GM12801 (cell line): ENCODE measurements around the gene TCOF1.

Source experiments
- TF ChIP-seq, protein P1 (sequence below): IDR thresholded peaks from one replicate; pipeline ENCODE4 v1.5.1; 2011; ENCODE audit warnings: control low read depth; ENCODE audit not compliant: insufficient read length; ENCODE audit errors: extremely low read depth

The TCOF1 gene

GRCh38 chr5:150357326-150358260 is at the start of gene TCOF1:
Gene TCOF1, plus strand, starts transcription at chr5:150357697. Its CDS starts 50 bp downstream, at chr5:150357747.
- TF ChIP-seq, protein P1, sequence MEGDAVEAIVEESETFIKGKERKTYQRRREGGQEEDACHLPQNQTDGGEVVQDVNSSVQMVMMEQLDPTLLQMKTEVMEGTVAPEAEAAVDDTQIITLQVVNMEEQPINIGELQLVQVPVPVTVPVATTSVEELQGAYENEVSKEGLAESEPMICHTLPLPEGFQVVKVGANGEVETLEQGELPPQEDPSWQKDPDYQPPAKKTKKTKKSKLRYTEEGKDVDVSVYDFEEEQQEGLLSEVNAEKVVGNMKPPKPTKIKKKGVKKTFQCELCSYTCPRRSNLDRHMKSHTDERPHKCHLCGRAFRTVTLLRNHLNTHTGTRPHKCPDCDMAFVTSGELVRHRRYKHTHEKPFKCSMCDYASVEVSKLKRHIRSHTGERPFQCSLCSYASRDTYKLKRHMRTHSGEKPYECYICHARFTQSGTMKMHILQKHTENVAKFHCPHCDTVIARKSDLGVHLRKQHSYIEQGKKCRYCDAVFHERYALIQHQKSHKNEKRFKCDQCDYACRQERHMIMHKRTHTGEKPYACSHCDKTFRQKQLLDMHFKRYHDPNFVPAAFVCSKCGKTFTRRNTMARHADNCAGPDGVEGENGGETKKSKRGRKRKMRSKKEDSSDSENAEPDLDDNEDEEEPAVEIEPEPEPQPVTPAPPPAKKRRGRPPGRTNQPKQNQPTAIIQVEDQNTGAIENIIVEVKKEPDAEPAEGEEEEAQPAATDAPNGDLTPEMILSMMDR, result no peak

DNA sequence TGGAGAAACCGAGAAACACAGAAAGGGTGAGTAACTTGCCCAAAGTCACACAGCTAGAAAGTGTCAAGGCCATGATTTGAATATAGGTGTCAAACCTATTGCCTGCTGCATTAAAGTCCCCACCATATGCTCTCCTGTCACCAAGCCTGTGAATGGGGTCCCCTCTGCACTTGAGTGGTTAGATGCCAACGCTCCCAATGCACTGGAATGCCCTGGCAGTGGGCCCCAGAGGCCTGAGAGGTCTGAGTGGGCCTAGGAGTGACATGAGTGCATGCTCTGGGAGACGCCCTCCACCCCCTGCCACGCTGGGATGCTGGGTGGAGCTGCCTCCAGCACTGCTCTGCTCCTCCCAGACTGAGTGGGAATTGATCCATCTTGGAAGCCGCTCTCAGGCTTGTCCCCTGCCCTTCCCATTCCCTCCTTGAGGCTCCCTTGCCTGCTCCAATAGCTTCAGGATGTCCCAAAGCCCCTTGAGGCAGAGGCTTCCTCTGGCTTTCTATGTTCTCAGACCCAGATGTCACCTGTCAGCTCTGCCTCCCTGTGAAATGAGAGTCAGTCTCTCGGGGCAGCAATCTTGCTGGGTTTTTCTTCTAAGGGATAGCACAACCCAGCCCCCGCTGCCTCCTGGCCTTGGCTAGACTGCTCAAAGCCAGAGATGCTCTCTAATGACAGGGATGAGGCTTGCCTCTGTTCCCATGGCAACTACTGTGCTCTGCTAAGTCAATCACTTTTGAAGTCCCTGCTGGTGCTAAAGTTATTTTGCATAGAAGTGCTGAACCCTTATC is 48.2 kb upstream of the TCOF1 start:
- TF ChIP-seq, protein P1, result no peak

DNA sequence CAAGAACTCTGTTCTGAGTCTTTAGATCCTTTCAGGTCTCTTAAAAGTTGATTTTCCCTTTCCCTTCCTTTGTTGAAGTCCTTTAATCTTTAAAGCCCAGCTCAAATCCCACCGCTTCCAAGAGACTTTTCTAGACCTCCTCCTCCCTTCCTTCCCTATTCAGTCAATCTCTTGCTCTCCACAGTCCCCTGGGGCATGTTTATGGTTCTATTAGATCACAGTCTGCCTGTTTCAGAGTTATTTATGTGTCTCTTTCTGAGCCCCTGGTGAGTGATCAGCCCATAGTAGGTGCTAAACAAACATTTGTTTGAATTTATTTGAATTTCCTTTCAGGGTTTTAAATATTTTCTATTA is 47.6 kb upstream of the TCOF1 start:
- TF ChIP-seq, protein P1, result no peak

DNA sequence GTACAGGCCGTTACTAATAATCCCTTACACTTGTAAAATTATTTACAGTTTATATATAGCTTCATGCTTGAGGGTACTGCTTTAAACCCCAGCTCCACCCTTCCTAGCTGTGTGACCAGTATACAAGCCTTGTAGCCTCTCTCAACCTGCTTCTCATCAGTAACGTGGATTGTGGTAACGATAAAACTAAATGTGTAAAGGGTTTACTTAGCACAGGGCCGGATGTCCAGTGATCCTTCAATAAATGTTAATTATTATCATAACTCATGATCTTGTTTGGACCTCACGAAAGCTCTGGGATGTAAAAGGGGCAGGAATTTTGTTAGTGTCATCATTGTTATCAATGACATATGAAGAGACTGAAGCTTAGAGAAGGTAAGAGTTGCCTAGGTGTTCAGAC is 47.3 kb upstream of the TCOF1 start:
- TF ChIP-seq, protein P1, result no peak

GRCh38 chr5:150311015-150311692 is 46.3 kb upstream of the TCOF1 start:
- TF ChIP-seq, protein P1, result no peak

DNA sequence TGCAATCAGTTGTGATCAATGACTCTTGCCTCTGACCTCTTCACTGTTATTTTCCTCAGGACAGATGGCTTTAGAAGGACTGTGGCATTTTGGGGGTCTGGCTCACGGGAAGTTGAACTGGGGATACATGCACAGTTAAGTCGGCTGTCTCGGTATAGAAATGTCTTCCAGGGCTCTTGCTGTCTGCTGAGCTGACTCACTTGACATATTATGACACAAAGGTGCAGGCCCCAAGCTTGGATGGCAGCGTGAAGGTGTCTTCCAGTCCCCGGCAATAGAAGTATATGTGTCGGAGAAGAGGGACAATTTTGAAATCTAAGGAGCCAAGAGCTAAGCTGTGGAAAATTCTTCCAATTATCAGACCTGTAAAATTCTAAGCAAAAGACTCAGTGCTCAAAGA is 45.0 kb upstream of the TCOF1 start:
- TF ChIP-seq, protein P1, result no peak

DNA sequence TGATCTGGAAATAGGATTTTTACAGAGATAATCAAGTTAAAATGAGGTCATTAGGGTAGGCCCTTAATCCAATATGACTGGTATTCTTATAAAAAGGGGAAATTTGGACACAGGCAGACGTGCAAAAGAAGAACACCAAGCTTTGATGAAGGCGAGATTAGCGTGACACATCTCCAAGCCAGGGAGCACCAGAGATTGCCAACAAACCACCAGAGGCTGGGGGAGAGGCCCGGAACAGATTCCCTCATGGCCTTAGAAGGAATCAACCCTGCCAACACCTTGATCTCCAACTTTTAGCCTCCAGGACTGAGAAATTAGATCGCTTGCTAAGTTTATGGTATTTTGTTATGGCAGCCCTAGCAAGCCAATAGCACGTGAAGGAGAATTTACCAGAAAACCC is 44.0 kb upstream of the TCOF1 start:
- TF ChIP-seq, protein P1, result no peak
